Sigmoid colon (tissue), 7 donors: ENCODE results near the gene DACT2. TPM values are rescaled to one million over a fixed set of nuclear protein-coding genes. Genes with fewer than 3 reads are reported as not detected.

ENCODE experiments used
- DNase-seq: peaks from one replicate; pipeline ENCODE4 v3.0.0-alpha.2; 2019
- H3K27ac ChIP-seq, 4 donors: fragments of 200-600 bp; sonication (generic); one replicate each; pipeline ENCODE4 v1.5.1; 2016 to 2019; ENCODE audit warnings: mild to moderate bottlenecking in 1 of 4
- H3K27me3 ChIP-seq, 3 donors: fragments of 200-600 bp; sonication (generic); one replicate each; pipeline ENCODE4 v1.5.1; 2019; ENCODE audit warnings: mild to moderate bottlenecking in 1 of 3
- H3K36me3 ChIP-seq, 4 donors: fragments of 200-600 bp; sonication (generic); one replicate each; pipeline ENCODE4 v1.5.1; 2016 to 2019
- H3K4me1 ChIP-seq, 4 donors: fragments of 200-600 bp; sonication (generic); one replicate each; pipeline ENCODE4 v1.5.1; 2017 to 2019
- H3K4me3 ChIP-seq, 4 donors: fragments of 200-600 bp; sonication (generic); one replicate each; pipeline ENCODE4 v1.5.1; 2017 to 2019; ENCODE audit warnings: mild to moderate bottlenecking in 2 of 4, moderate library complexity in 1 of 4
- H3K9me3 ChIP-seq, 4 donors: fragments of 200-600 bp in 3 of 4; sonication (generic) in 3 of 4; one replicate each; pipeline versions ENCODE4 v1.5.1 to v1.6.1; 2013 to 2019
- EP300 ChIP-seq, 4 donors: sonication (generic); formaldehyde crosslinking; IDR thresholded peaks; one replicate each; pipeline ENCODE4 v1.6.1; 2017; ENCODE audit warnings: antibody characterized with exemption in 4 of 4
- POLR2A ChIP-seq, 2 donors: fragments of 450-650 bp; IDR thresholded peaks; one replicate each; pipeline ENCODE4 v1.6.1; 2016; ENCODE audit warnings: antibody characterized with exemption in 2 of 2, mild to moderate bottlenecking in 2 of 2, moderate library complexity in 2 of 2
- POLR2AphosphoS5 ChIP-seq, 4 donors: sonication (generic); formaldehyde crosslinking; IDR thresholded peaks; one replicate each; pipeline ENCODE4 v1.6.1; 2017; ENCODE audit warnings: antibody characterized with exemption in 4 of 4
- WGBS, 2 donors: extraction: QIAGEN DNeasy Blood & Tissue Kit; methylation state at CpG; one replicate each; pipeline ENCODE4 v1.1.7; 2013; 5-methylcytosine and 5-hydroxymethylcytosine counted together
- intact Hi-C: fragments of 100-400 bp; cut with DNase I; formaldehyde crosslinking; loops from one replicate; pipeline ENCODE4 v1.15.1; 2023
- polyA plus RNA-seq, 3 donors: library from polyadenylated mRNA; stranded (reverse); fragments of 200-250 nt; gene quantifications; one replicate each; pipeline ENCODE4 v1.2.3, GENCODE V29; 2013
- total RNA-seq, 4 donors: library from RNA; depleted of rRNA; stranded (reverse); fragments of >200 nt; gene quantifications; one replicate each; pipeline ENCODE4 v1.1.0, GENCODE V29; 2016
- TF ChIP-seq, protein P1 (sequence below), 4 experiments: fragments of 450-650 bp in 3 of 4; fragments of 200-600 bp in 1 of 4; IDR thresholded peaks; one replicate each; pipeline ENCODE4 v1.5.1; 2016 to 2019; ENCODE audit warnings: antibody characterized with exemption in 4 of 4, mild to moderate bottlenecking in 3 of 4, moderate library complexity in 2 of 4
- donor health status: healthy with polysubstance abuse.
- donor health status: Bipolar disorder and iron deficiency.
- donor health status: healthy.

DACT2 gene
- total and polyA plus RNA-seq, 7 donors = 0.16 to 1.1 (median 0.60) TPM

DNA sequence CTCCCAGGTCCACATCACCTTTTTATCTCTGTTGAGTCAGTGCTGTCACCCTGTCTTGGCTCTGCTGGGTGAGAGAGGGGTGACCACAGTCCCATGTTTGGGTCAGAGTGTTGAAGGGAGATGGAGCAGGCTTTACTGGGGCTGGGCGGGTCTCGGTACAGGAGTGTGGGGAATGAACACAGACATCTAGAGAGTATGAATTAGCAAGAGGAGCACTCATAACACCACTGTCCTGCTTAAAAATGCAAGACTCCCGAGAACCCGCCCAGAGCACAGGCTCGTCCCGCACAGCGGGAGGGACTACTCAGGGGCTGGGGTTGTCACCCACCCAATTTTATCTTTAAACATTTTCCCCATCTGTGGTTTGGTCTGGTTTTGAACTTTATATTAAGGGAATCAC is 27.5 kb upstream of the DACT2 start:
- DNase-seq = no peak
- intact Hi-C loops = no loop called here
- H3K4me1 ChIP-seq = no peaks in the 10 kb centered on the region
- no peak overlapping the region for H3K27ac ChIP-seq
- no peaks in the 10 kb centered on the region for H3K9me3 ChIP-seq
- no peak overlapping the region for H3K4me3 ChIP-seq
- H3K36me3 ChIP-seq = no peaks in the 10 kb centered on the region
- TF ChIP-seq POLR2A (IDR thresholded peaks at IDR 0.05) (no peak), EP300 (IDR thresholded peaks at IDR 0.05) (no peak)
- TF ChIP-seq, protein P1, sequence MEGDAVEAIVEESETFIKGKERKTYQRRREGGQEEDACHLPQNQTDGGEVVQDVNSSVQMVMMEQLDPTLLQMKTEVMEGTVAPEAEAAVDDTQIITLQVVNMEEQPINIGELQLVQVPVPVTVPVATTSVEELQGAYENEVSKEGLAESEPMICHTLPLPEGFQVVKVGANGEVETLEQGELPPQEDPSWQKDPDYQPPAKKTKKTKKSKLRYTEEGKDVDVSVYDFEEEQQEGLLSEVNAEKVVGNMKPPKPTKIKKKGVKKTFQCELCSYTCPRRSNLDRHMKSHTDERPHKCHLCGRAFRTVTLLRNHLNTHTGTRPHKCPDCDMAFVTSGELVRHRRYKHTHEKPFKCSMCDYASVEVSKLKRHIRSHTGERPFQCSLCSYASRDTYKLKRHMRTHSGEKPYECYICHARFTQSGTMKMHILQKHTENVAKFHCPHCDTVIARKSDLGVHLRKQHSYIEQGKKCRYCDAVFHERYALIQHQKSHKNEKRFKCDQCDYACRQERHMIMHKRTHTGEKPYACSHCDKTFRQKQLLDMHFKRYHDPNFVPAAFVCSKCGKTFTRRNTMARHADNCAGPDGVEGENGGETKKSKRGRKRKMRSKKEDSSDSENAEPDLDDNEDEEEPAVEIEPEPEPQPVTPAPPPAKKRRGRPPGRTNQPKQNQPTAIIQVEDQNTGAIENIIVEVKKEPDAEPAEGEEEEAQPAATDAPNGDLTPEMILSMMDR (IDR thresholded peaks at IDR 0.05) = no peak
- 82 to 92% methylated on average over 7 of the region's 7 CpGs for WGBS, 2 donors
- peaks cover 0 to 8% (median 0%) of the 10 kb centered on the region in 3 donors for H3K27me3 ChIP-seq

DNA sequence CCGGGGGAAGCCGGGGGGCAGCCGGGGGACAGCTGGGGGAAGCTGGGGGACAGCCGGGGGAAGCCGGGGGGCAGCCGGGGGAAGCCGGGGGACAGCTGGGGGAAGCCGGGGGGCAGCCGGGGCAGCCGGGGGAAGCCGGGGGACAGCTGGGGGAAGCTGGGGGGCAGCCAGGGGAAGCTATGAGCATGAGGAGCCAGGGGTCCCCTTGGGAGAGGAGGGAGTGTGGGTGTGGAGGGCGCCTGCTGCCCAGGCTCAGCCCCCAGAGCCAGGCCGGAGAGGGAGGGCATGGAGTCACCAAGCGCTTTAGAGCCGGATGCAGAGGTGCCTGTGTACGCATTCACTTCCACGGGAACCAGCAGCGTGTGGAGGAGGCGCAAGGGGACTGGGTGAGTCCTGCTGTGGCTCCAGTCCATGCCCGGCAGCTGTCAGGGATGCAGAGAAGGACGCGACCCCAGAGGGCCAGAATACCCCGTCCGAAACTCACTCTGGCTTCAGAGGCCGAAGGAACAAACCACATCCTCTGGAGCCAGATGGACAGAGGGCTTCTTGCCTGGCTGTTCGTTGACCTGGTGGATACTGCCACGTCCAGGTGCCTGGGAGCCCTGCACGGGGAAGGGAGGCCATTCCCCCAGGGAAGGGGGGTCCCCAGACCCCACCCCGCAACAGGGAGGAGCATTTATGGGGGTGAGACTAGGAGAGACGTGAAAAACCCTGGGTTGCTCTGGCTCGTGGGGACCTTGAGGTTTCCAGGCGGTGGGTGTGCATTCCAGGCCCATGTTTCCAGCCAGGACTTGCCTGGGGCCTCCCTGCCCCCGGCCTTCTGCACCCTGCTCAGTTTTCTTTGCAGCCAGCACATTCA is 26.5 kb upstream of the DACT2 start:
- TF ChIP-seq POLR2AphosphoS5 (IDR thresholded peaks at IDR 0.05) (no peak), POLR2A (IDR thresholded peaks at IDR 0.05) (no peak), EP300 (IDR thresholded peaks at IDR 0.05) (no peak)
- TF ChIP-seq, protein P1 (IDR thresholded peaks at IDR 0.05) = no peak
- 67 to 82% methylated on average over 30 to 31 of the region's 33 CpGs for WGBS, 2 donors
- H3K4me3 ChIP-seq = no peak overlapping the region

DNA sequence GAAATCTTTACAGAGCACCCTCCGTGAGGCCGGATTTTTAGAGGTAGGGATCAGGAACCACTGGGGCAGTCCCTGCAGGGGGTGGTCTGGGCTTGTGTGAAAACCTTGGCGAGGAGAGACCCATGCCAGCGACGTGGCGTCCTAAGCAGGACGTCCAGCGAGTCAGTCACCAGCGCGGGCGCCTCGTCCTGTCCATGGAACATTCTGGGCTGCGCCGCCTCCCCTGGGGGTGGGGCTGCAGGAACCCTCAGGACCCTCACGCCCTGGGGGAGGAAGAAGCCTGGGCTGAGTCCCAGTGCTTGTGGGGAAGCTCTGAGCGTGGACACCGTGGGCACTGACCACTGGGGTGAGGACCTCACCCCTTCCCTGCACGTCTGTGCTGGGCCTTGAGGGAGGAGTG is 25.7 kb upstream of the DACT2 start:
- intact Hi-C loops = no loop called here
- 92 to 93% methylated on average over 18 of the region's 18 CpGs for WGBS, 2 donors
- no peaks in the 10 kb centered on the region for H3K9me3 ChIP-seq
- no peak overlapping the region for H3K4me3 ChIP-seq
- peaks cover 0 to 8% (median 0%) of the 10 kb centered on the region in 3 donors for H3K27me3 ChIP-seq
- no peak overlapping the region for H3K27ac ChIP-seq
- no peak for TF ChIP-seq EP300 (IDR thresholded peaks at IDR 0.05)
- DNase-seq = no peak
- no peaks in the 10 kb centered on the region for H3K4me1 ChIP-seq
- H3K36me3 ChIP-seq = no peaks in the 10 kb centered on the region

More for the DNA sequence above, 26.5 kb upstream of the DACT2 start:
- Histone ChIP-seq H3K4me1 (no peaks in the 10 kb centered on the region), H3K27me3 (peaks cover 0 to 8% (median 0%) of the 10 kb centered on the region in 3 donors), H3K27ac (no peak overlapping the region), H3K36me3 (no peaks in the 10 kb centered on the region), H3K9me3 (no peaks in the 10 kb centered on the region)
- intact Hi-C loops = no loop called here
- no peak for DNase-seq

DNA sequence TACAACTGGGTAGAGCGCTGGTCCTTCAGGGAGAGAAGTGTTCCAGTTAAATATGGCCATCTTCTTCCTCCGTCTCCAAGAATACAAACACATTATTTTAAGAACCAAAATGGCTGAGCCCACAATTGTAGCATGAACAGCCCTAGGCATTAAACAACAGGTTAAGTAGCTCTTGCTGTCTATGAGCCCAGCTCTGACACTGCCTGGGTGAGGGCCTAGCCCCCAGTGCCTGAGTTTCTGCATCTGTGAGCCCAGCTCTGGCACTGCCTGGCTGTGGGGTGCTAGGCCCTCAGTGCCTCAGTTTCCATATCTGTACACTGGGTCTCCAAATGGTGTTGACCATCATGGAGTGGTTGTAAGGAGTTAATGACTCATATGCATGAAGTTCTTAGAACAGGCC is 24.8 kb upstream of the DACT2 start:
- no peak for TF ChIP-seq POLR2A (IDR thresholded peaks at IDR 0.05)
- TF ChIP-seq, protein P1 (IDR thresholded peaks at IDR 0.05) = no peak
- no peak for TF ChIP-seq POLR2AphosphoS5 (IDR thresholded peaks at IDR 0.05)
- TF ChIP-seq EP300 (IDR thresholded peaks at IDR 0.05) = no peak
- intact Hi-C loops = no loop called here
- DNase-seq = no peak

DNA sequence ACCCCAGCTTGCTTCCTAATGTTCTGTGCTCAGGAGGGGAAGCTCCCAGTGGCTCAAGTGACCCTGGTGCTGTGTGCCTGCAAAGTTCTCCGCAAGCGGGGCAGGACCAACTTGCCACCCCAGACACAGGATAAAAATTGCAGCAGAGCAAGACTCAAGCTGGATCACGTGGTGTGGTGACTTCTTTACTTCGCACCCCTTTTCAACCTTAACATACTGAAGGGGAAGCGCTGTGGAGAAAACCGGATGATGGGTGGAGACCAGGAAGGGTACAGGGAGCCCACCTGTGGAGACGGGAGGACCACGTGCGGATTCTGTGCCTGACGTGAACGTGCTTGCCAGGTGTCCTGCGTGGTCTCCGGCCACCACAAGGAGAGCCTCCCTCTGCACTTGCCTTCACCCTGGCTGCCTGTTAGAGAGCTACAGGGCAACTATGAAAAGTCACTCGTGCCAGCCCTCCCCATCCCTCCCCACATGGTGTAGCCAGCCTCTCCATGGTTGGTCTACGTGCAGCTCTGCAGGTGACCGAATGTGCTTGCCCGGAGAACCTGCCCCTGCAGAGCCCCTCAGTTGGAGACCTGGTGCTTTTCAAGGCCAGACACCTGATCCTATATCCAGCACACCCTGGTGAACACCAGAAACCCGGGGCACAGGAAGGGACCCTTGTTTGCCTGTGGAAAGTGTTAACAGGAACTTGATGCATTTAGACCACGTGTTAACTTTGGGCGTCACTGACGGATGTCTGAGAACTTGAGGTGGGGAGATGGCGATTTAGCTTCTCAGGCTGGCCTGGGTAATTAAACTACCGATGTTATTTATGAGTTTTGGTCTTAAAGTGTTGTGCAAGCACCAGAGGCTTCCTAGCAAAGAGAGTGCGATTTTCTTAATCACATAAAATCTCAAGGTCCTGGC is 23.9 kb upstream of the DACT2 start:
- Histone ChIP-seq H3K27ac (no peak overlapping the region), H3K4me1 (no peaks in the 10 kb centered on the region), H3K36me3 (no peaks in the 10 kb centered on the region), H3K4me3 (no peak overlapping the region), H3K9me3 (no peaks in the 10 kb centered on the region), H3K27me3 (peaks cover 0 to 8% (median 0%) of the 10 kb centered on the region in 3 donors)
- TF ChIP-seq, protein P1 (IDR thresholded peaks at IDR 0.05) = no peak
- no peak for TF ChIP-seq POLR2A (IDR thresholded peaks at IDR 0.05)
- no peak for TF ChIP-seq EP300 (IDR thresholded peaks at IDR 0.05)
- TF ChIP-seq POLR2AphosphoS5 (IDR thresholded peaks at IDR 0.05) = no peak
- no peak for DNase-seq
- WGBS, 2 donors = 74 to 81% methylated on average over 24 of the region's 24 CpGs
- intact Hi-C loops = no loop called here

More for the DNA sequence above, 24.8 kb upstream of the DACT2 start:
- Histone ChIP-seq H3K27me3 (peaks cover 0 to 8% (median 0%) of the 10 kb centered on the region in 3 donors), H3K4me1 (no peaks in the 10 kb centered on the region), H3K36me3 (no peaks in the 10 kb centered on the region), H3K27ac (no peak overlapping the region), H3K4me3 (no peak overlapping the region), H3K9me3 (no peaks in the 10 kb centered on the region)
- 95 to 98% methylated on average over 2 of the region's 2 CpGs for WGBS, 2 donors
